GM19467 (cell line): Measurements from ENCODE around the gene CAMK2B.

Experiments
- ATAC-seq: cut with Tn5 transposase; IDR thresholded peaks from one replicate; pipeline ENCODE4 v1.9.1; 2021; ENCODE audit warnings: mild to moderate bottlenecking, moderate library complexity; ENCODE audit not compliant: unreplicated experiment

CAMK2B gene

GRCh38 chr7:44325201-44325671 lies at the start of gene CAMK2B:
CAMK2B (minus strand) TSS chr7:44325594; CDS start chr7:44325421, 173 bp downstream.
- no peak for ATAC-seq

GRCh38 chr7:44374007-44374763 lies 48.8 kb upstream of the CAMK2B start:
- ATAC-seq, result no peak

- ATAC-seq, result no peak
Measured at GRCh38 chr7:44373418-44373740, 48.0 kb upstream of the CAMK2B start.

GRCh38 chr7:44372560-44373417 lies 47.4 kb upstream of the CAMK2B start:
- no peak for ATAC-seq

GRCh38 chr7:44368885-44369284 lies 43.5 kb upstream of the CAMK2B start:
- no peak for ATAC-seq

GRCh38 chr7:44368455-44368854 lies 43.1 kb upstream of the CAMK2B start:
- ATAC-seq, result no peak

- ATAC-seq, result no peak
Measured at GRCh38 chr7:44367475-44368043, 42.2 kb upstream of the CAMK2B start.

- ATAC-seq, result no peak
Measured at GRCh38 chr7:44366986-44367385, 41.6 kb upstream of the CAMK2B start.

- ATAC-seq, result no peak
Measured at GRCh38 chr7:44353668-44354067, 28.3 kb upstream of the CAMK2B start.

GRCh38 chr7:44348851-44349781 lies 23.7 kb upstream of the CAMK2B start:
- no peak for ATAC-seq

- ATAC-seq, result no peak
Measured at GRCh38 chr7:44348300-44348699, 22.9 kb upstream of the CAMK2B start.

- no peak for ATAC-seq
Measured at GRCh38 chr7:44347546-44348114, 22.2 kb upstream of the CAMK2B start.

- ATAC-seq, result no peak
Measured at GRCh38 chr7:44346063-44346462, 20.7 kb upstream of the CAMK2B start.

- ATAC-seq, result no peak
Measured at GRCh38 chr7:44341401-44341800, 16.0 kb upstream of the CAMK2B start.

GRCh38 chr7:44338600-44338999 lies 13.2 kb upstream of the CAMK2B start:
- no peak for ATAC-seq

GRCh38 chr7:44336491-44336890 lies 11.1 kb upstream of the CAMK2B start:
- no peak for ATAC-seq

GRCh38 chr7:44335184-44335583 lies 9.8 kb upstream of the CAMK2B start:
- no peak for ATAC-seq

- ATAC-seq, result no peak
Measured at GRCh38 chr7:44334734-44335097, 9.3 kb upstream of the CAMK2B start.

- no peak for ATAC-seq
Measured at GRCh38 chr7:44333911-44334733, 8.7 kb upstream of the CAMK2B start.

GRCh38 chr7:44331682-44332081 lies 6.3 kb upstream of the CAMK2B start:
- no peak for ATAC-seq
